Ovary (tissue), 9 donors: ENCODE data around the gene SH3BGR. TPM values are rescaled to one million over a fixed set of nuclear protein-coding genes. Genes with fewer than 3 reads are reported as not detected.

ENCODE experiments used
- DNase-seq, 5 donors: peaks; one replicate each; pipeline ENCODE4 v3.0.0-alpha.2; 2019 to 2020
- H3K27ac ChIP-seq, 2 donors: fragments of 200-600 bp; one replicate each; pipeline versions ENCODE4 v1.5.1 to v1.8.0; 2019 to 2022
- H3K27me3 ChIP-seq: fragments of 200-600 bp; one replicate; pipeline ENCODE4 v1.8.0; 2022
- H3K36me3 ChIP-seq: fragments of 200-600 bp; sonication (generic); one replicate; pipeline ENCODE4 v1.5.1; 2019
- H3K4me1 ChIP-seq: one replicate; pipeline ENCODE4 v1.8.1; 2013; ENCODE audit warnings: mild to moderate bottlenecking, moderate library complexity; ENCODE audit not compliant: insufficient read depth
- H3K4me3 ChIP-seq: fragments of 200-600 bp; sonication (generic); one replicate; pipeline ENCODE4 v1.5.1; 2017
- H3K9me3 ChIP-seq, 2 donors: fragments of 200-600 bp in 1 of 2; sonication (generic) in 1 of 2; one replicate each; pipeline versions ENCODE4 v1.5.1 to v1.8.1; 2013 to 2019; ENCODE audit warnings: mild to moderate bottlenecking in 1 of 2, moderate library complexity in 1 of 2
- EP300 ChIP-seq: sonication (generic); formaldehyde crosslinking; IDR thresholded peaks from one replicate; pipeline ENCODE4 v1.6.1; 2017; ENCODE audit warnings: antibody characterized with exemption
- POLR2A ChIP-seq: fragments of 450-650 bp; IDR thresholded peaks from one replicate; pipeline ENCODE4 v1.6.1; 2017; ENCODE audit warnings: antibody characterized with exemption, mild to moderate bottlenecking, moderate library complexity
- WGBS, 3 donors: extraction: QIAGEN DNeasy Blood & Tissue Kit in 1 of 3; methylation state at CpG; one replicate each; pipeline versions ENCODE4 v1.1.5 to v1.1.7; 2013 to 2017; 5-methylcytosine and 5-hydroxymethylcytosine counted together
- intact Hi-C, 4 donors: fragments of 100-400 bp; cut with DNase I; formaldehyde crosslinking; loops; one replicate each; pipeline versions ENCODE4 v1.11.0 to v1.15.1; 2022 to 2023
- polyA plus RNA-seq, 2 donors: library from polyadenylated mRNA; stranded (reverse); fragments of 200-250 nt in 1 of 2; fragments of 350-450 nt in 1 of 2; fragmentation: Illumina TruSeq in 1 of 2; extraction: RNeasy Lipid Tissue Mini Kit (QIAGEN cat#74804) in 1 of 2; gene quantifications; one replicate each; pipeline ENCODE4 v1.2.3, GENCODE V29; 2013 to 2014
- total RNA-seq, 7 donors: library from RNA; depleted of rRNA in 2 of 7; stranded (reverse); fragments of >200 nt in 2 of 7; fragmentation: NEBNext Ultra II Directional in 3 of 7; extraction: Animal tissue kit (Norgen Biotek cat#: 25700) in 3 of 7; gene quantifications; one replicate each; pipeline versions ENCODE4 v1.1.0 to v1.2.4, GENCODE V29; 2016 to 2023
- TF ChIP-seq, protein P1 (sequence below), 3 donors: fragments of 450-650 bp in 2 of 3; fragments of 200-600 bp in 1 of 3; IDR thresholded peaks; one replicate each; pipeline versions ENCODE4 v1.5.1 to v1.8.0; 2016 to 2022; ENCODE audit warnings: antibody characterized with exemption in 3 of 3, mild to moderate bottlenecking in 1 of 3
- donor health status: DM: no; HTN: no; CAD: no; lungs with moderate emphysema.
- donor health status: DM: no; HTN: no; CAD: no.
- donor health status: Bipolar disorder and iron deficiency.
- donor health status: DM: yes; HTN: yes; CAD: no.
- donor health status: DM: no; HTN: no; CAD: no.
- donor health status: DM: yes; HTN: yes; CAD: no.

SH3BGR gene
- total and polyA plus RNA-seq, 9 donors, result 1.1 to 16.2 (median 3.0) TPM

DNA sequence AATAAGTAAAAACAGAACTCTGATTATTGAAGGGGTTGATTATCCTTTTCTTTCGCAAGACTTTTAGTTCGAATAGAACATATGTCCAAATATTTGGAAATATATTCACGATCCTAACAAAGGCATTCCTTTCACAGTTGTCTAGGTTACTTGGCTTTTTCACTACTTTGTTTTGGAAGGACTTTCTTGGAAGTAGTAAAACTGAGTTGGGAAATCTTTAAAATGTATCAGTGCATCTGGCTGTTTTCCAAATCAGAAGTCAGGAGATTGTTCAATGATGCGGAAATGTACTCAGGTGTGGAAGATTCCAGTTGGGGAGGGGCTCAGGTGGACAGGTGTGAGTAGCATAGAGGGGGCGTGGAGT, 67.1 kb downstream of the SH3BGR start:
- TF ChIP-seq POLR2A (no peak), EP300 (no peak)
- TF ChIP-seq, protein P1, sequence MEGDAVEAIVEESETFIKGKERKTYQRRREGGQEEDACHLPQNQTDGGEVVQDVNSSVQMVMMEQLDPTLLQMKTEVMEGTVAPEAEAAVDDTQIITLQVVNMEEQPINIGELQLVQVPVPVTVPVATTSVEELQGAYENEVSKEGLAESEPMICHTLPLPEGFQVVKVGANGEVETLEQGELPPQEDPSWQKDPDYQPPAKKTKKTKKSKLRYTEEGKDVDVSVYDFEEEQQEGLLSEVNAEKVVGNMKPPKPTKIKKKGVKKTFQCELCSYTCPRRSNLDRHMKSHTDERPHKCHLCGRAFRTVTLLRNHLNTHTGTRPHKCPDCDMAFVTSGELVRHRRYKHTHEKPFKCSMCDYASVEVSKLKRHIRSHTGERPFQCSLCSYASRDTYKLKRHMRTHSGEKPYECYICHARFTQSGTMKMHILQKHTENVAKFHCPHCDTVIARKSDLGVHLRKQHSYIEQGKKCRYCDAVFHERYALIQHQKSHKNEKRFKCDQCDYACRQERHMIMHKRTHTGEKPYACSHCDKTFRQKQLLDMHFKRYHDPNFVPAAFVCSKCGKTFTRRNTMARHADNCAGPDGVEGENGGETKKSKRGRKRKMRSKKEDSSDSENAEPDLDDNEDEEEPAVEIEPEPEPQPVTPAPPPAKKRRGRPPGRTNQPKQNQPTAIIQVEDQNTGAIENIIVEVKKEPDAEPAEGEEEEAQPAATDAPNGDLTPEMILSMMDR (IDR thresholded peaks at IDR 0.05), result no peak
- 50 to 53% (median 52%) methylated on average over 5 of the region's 5 CpGs for WGBS, 3 donors
- intact Hi-C loops, result loop anchor here in 2 of 4 donors (10.0 kb wide), 1 partner anchor 196 kb away; no protein-coding TSS in a partner anchor
- H3K9me3 ChIP-seq, result no peaks in the 10 kb centered on the region
- H3K4me3 ChIP-seq, result no peak overlapping the region
- H3K27ac ChIP-seq, result no peak overlapping the region
- no peak for DNase-seq
- H3K27me3 ChIP-seq, result no peaks in the 10 kb centered on the region
- H3K36me3 ChIP-seq, result no peaks in the 10 kb centered on the region
- H3K4me1 ChIP-seq, result no peaks in the 10 kb centered on the region

DNA sequence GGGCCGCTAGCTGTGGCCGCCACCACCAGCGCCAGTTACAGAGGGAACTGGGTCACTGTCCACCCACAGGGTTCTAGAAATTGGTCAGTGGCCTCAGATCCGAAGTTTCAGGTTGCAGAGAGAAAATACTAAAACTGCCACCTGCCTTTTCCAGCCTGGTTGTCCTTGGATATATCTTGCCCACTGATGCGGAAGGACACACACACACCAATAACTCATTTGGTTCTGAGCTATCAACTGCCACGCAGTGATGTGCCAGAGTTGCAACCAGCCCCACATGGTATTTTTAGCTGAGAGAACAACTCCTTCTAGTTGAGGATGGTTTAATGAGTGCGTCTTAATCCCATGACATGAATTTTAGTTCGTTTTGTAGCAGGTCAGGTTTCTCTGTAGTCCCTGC, 68.1 kb downstream of the SH3BGR start:
- Histone ChIP-seq H3K9me3 (no peaks in the 10 kb centered on the region), H3K27me3 (no peaks in the 10 kb centered on the region), H3K4me3 (no peak overlapping the region), H3K4me1 (no peaks in the 10 kb centered on the region), H3K27ac (no peak overlapping the region), H3K36me3 (no peaks in the 10 kb centered on the region)
- no peak for DNase-seq
- 88 to 90% (median 89%) methylated on average over 8 of the region's 8 CpGs for WGBS, 3 donors
- intact Hi-C loops, result loop anchor here in 3 of 4 donors (5.0 to 10.0 kb wide), 2 partner anchors 195 to 197 kb away; no protein-coding TSS in a partner anchor
- TF ChIP-seq POLR2A, result no peak

DNA sequence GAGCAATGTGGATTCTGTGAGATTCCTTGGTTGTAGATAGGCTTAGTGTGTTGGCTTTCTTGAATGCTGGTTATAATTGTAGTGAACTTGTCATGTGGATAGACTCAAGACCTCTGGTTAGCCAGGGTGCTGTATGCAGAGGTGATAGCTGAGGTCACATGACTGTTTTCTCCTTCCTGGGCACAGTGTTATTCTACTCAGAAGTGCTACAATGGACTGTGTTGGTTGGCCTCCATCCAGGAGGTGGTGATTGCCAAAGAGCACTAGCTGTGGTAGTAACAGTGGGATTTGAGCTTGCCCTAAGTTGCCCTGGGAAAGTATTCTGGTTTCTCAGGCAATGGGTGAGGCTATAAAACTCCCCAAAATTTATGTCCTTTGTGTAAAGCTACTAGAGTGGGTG, 71.6 kb downstream of the SH3BGR start:
- H3K9me3 ChIP-seq, result no peaks in the 10 kb centered on the region
- TF ChIP-seq POLR2A, result no peak
- TF ChIP-seq, protein P1 (IDR thresholded peaks at IDR 0.05), result no peak
- TF ChIP-seq EP300, result no peak
- H3K4me1 ChIP-seq, result peaks cover 2% of the 10 kb centered on the region
- H3K36me3 ChIP-seq, result no peaks in the 10 kb centered on the region
- no peak for DNase-seq
- intact Hi-C loops, result loop anchor here in 1 of 4 donors (5.0 kb wide), 1 partner anchor 194 kb away; no protein-coding TSS in a partner anchor
- no peaks in the 10 kb centered on the region for H3K27me3 ChIP-seq
- H3K27ac ChIP-seq, result no peak overlapping the region
- no peak overlapping the region for H3K4me3 ChIP-seq

DNA sequence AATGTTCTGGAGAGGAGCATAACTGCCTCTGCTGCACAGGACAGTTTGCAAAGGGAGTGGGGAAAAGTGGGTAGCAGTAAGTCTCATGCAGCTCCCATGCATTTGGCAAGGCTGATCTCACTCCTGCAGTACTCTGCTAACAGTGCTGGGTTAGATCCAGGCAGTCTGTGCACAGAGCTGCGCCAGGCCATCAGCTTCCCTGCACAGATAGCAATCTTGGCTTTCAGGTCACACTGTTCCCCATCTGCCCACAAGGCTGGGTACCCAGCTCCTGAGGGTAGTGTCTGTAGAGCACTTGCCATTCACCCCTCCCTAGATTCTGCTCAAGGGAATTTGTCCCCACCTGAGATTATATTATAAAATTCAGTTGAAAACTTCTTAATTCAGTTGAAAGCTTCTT, 72.1 kb downstream of the SH3BGR start:
- intact Hi-C loops, result loop anchor here in 1 of 4 donors (5.0 kb wide), 1 partner anchor 193 kb away; no protein-coding TSS in a partner anchor
- H3K27me3 ChIP-seq, result no peaks in the 10 kb centered on the region
- H3K4me1 ChIP-seq, result peaks cover 2% of the 10 kb centered on the region
- DNase-seq, result no peak
- no peaks in the 10 kb centered on the region for H3K9me3 ChIP-seq
- H3K27ac ChIP-seq, result no peak overlapping the region
- no peaks in the 10 kb centered on the region for H3K36me3 ChIP-seq
- TF ChIP-seq POLR2A, result no peak
- TF ChIP-seq EP300, result no peak
- TF ChIP-seq, protein P1 (IDR thresholded peaks at IDR 0.05), result no peak
- 85 to 100% (median 100%) methylated on average over 1 of the region's 1 CpG for WGBS, 3 donors
- H3K4me3 ChIP-seq, result no peak overlapping the region

DNA sequence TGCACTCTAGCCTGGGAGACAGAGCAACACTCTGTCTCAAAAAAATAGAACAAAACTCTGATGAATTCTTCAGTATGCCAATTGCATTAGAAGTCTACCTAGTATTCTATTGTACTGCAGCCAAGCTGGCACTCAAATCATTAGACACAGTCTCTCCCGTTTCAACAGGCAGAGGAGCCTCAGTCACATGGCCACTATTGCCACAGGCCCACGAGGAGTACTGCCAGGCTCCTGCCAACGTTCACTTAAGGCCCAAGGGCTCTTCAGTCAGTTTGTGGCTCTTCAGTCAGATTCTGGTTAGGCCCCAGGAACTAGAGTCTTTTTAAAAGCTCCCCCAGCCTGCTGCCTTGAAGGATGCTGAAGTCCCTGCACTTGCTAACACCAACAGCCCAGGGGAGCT, 73.4 kb downstream of the SH3BGR start:
- DNase-seq, result no peak

More for the DNA sequence above, 73.4 kb downstream of the SH3BGR start:
- Histone ChIP-seq H3K36me3 (no peaks in the 10 kb centered on the region), H3K4me3 (no peak overlapping the region), H3K9me3 (no peaks in the 10 kb centered on the region), H3K4me1 (peaks cover 2% of the 10 kb centered on the region), H3K27ac (no peak overlapping the region), H3K27me3 (no peaks in the 10 kb centered on the region)
- no peak for TF ChIP-seq EP300
- TF ChIP-seq, protein P1 (IDR thresholded peaks at IDR 0.05), result no peak
- WGBS, 3 donors, result 67 to 86% (median 82%) methylated on average over 1 to 3 of the region's 3 CpGs
- intact Hi-C loops, result no loop called here
